T-helper 2 cell (primary cell): ENCODE data around the gene TNFAIP2.

Experiments used
- DNase-seq, 5 experiments: peaks; one replicate each; pipeline versions ENCODE4 v3.0.0 to v3.0.0-alpha.2; 2012 to 2022
- total RNA-seq, 2 donors: gene quantifications; one replicate each; lab custom pipeline; 2026; lab: John Stamatoyannopoulos, UW

Gene TNFAIP2, protein sequence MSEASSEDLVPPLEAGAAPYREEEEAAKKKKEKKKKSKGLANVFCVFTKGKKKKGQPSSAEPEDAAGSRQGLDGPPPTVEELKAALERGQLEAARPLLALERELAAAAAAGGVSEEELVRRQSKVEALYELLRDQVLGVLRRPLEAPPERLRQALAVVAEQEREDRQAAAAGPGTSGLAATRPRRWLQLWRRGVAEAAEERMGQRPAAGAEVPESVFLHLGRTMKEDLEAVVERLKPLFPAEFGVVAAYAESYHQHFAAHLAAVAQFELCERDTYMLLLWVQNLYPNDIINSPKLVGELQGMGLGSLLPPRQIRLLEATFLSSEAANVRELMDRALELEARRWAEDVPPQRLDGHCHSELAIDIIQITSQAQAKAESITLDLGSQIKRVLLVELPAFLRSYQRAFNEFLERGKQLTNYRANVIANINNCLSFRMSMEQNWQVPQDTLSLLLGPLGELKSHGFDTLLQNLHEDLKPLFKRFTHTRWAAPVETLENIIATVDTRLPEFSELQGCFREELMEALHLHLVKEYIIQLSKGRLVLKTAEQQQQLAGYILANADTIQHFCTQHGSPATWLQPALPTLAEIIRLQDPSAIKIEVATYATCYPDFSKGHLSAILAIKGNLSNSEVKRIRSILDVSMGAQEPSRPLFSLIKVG
- total RNA-seq = 0.13 to 0.62 reads per million in 2 donors

DNA sequence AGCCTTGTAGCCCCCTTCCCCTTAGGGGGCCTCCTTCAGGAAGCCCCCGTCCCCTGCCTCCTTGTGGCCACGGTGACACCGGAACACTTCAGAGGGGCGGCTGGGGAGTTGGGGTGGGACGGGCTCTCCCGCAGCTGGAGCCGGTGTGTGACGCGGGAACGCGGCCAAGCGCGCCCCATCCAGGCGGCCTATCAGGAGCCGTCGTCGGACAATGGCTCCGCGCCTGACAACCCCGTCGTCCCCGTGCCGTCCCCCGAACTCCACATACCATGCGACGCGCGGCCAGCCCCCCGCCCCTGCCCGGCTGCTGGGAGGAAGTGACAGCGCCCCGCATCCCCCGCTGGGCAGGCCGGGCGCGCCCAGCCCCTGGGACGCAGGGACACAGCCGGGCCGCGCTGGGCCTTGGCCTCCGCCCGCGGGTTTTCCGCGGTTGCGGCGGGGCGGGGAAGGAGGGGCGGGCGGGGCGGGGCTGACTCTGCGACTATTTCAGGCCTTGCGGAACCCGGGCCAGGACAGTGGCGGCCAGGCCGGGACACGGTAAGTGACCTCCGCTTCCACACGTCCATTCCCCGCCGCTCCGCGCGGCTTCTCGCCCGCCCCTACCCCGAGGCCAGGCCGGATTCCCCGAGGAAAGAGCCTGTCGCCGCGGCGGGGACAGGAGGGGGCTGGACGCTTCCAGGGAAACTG, at the start of gene TNFAIP2:
Gene TNFAIP2 (plus strand): TSS at position 515 of the 687 bp plus-strand sequence. CDS start 2,997 bp downstream, outside the sequence.
- no peak for DNase-seq

DNA sequence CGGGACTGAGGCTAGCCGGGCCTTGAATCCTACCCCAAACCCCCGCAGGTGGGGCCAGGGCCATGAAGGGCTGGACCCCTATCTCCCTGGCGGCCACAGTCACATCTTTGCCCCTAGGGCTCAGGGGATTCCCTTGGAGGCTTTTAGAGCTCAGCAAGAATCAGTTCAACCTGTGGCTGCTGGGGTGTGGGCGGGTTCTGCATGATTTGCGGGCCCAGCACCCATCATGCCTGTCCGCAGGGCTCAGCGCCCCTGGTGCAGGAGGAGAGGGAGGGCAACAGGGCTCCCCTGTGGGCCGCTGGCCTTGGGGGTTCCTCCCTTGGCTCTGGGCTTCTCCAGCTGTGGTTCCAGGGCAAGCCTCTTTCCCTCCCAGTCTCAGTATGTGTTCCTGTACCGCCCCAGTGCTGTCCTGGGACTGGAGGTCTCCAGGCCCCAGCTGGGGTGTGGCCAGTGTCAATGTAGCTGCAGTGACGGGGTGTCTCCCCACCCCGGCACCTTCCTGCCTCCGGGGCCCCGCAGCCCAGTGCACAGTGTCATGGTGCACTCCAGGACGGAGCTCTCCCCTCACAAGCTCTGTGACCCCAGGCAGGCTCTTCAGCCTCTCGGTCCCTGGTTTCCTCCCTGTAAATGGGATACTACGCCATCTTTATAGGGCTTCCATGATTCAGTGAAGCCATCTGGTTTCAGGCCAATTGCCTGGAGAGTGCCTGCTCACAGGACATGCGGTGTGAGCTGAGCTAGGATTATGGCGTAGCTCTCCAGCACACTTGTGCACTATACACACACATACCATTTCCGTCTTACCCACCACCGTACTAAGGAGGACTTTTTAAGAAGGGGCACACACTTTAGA, 49.2 kb upstream of the TNFAIP2 start:
- DNase-seq = no peak

DNA sequence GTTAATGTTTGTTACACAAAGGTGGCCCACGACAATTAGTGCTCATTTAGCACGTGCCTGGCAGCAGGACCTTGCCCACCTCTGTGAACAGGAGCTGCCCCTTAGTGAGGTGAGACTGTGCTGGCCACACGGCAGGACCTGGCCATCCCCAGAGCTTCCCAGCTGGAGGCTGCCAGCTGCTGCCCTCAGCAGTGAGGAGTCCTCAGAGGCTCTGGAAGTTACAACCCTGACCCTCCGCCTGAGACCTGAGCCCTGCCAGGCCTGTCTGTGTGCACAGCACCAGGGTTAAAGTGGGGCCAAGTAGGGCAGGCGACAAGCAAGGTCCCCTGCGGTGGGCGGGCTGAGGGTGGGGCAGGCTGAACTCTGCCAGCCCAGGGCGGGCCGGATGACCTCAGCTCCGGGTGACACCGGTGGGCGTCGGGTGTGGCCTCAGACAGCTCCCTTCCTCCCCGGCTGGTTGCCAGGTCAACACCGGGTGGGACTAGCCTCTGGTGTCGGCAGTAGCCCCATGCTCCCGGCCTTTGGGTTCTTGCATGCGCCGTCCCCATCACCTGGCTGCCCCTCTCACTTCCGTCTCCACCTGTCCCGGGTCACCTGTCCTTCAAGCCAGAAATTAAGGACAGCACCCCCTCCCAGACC, 48.4 kb upstream of the TNFAIP2 start:
- peak in 1 of 5 experiments; percentile 27 for DNase-seq

DNA sequence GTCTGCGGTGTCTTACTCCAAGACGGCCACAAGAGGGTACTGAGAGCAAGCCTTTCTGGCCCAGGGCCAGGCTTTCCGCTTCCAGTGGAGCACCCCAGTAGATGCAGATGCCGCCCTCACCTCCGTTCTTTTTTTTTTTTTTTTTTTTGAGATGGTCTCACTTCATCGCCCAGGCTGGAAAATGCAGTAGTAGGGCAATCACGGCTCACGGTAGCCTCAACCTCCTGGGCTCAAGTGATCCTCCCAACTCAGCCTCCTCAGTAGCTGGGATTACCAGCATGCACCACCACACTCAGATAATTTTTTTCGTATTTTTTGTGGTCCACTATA, 44.9 kb upstream of the TNFAIP2 start:
- DNase-seq = peak; percentile 51 to 83 (median 61)

DNA sequence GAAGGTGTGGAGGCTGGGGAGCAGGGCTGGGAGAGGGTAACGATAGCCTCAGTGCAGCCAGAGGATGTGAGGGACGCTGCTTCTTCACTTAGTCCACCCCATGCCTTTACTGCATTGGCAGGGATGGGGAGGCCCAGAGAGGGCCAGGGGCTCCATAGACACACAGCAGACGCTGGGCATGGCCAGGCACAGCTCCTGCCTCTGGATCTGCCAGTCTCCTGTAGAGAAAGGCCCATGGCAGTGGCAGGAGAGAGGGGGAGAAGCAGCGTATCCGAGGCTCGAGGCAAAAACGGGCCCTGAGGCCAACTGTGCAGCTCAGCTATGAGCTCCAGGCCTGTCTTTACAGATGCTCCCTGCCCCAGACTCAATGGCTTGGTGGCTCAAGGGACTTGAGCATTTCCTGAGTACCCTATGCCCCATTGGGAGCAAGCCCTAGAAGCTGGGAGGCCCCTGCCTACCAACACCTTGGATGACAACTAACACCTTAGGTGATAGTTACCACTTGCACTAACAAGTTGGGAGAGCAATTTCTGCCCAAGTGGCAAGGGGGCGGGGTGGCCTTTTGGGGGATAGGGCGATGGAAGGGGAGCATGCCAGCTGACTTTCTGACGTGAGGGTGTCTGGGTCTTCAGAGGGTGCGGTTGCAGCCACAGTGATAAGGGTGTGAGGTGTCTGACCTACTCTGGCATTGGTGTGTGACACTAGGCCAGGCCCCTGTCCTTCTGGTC, 44.2 kb upstream of the TNFAIP2 start:
- DNase-seq = peak in 1 of 5 experiments; percentile 19

DNA sequence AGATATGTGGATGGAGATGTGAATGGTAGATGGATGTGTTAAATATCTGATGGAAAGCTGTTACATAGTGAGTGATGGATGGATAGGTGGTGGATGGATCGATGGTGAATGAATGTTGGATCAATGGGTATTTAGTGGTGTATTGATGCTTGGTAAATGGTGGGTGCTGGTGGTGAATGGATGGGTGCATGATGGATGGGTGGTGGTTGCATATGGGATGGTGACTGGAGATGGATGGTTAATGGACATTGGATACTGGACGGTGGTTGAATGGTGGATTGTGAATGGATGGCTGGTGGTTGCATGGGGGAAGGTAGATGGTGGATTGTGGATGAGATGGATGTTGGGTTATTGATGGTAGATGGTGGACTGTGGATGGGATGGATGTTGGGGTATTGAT, 41.3 kb upstream of the TNFAIP2 start:
- DNase-seq = no peak

DNA sequence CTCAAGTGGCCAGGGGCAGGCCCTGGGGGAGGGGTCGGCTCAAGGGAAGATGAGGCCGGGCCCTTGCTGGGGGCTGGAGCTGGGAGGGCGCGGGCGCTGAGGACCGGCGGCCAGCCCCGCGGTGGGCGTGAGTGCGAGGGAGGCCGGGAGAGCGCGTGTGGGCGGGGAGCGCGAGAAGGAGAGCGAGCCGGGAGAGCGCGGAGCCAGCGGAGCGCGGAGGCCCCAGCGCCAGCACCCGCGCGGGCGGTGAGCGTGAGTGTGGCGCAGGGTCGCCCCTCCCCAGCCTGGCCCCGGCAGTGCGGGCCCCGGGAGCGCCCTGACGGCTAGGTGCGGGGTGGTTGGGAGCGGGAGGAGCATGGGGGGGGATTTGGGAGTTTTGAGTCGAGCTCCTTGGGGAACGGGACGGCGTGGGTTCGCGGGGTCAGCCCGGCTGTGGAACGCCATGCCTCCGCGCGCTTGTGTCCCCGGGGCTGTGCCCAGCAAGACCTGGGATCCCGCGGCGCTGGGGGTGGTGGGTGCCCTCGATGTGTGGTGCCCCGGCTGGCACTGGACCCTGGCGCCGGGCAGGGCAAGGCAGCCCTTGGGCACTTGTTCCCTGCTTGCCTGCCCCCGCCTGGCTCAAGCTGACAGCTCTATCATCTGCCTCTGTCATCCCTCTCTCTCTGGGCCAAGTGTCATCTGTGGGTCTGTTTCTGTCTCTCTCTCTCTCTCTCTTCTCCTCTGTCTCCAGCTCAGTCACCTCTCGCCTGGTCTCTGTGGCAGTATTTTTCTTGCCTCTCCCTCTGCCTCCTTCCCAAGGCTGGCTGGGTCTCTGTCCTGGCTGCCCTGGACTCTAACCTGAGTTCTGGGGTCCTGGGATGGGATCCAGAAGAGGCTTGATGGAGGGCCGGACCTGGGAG, 39.0 kb upstream of the TNFAIP2 start, which contains the start of gene LBHD2:
Gene LBHD2 (plus strand): TSS at position 190 of the 899 bp plus-strand sequence. CDS start 1,803 bp downstream, outside the sequence.
- DNase-seq = no peak

DNA sequence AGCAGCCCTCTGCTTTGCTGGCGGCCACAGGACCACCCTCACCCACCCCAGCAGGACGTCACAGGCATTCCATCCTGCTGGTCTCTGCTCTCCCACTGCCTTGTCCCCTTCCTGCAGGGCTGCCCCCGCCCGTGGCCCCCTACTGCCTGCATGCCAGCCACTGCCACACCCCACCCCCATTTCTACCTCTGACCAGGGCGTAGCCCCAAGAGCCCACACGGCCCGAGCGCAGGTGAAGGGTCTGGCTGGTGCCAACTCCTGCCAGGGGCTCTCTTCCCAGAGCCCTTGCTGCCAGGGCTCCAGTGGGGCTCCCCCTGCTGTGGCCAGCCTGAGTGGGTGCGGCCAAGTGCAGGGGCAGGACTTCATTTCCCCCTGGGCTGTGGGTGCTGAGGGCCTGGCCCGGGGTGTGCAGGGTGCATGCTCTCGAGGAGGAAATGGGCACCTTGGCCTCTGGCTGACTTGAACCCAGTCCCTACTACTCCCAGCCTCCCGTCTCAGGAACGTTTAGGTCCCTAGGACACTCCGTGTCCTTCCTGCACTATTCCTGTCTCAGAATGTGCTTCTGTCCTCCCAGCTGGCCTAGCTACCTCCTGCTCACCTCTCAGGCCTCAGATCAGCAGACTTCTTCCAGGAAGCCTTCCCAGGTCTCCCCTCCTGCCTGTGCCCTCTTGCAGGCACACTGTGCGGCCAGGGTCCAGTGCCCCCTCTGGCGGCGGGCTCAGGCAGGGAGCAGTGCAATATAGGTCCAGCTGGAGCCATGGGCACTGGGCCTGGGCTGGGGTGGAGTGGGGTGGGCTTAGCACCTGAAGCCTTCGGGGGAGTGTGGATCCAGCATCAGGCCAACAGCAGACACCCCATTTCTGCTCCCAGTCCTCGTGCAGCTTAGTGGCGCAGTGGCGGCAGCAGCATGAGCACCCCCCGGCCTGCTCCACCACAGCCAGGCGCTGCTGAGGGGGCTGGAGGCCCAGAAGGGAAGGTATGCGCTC, 37.9 kb upstream of the TNFAIP2 start:
- DNase-seq = no peak

DNA sequence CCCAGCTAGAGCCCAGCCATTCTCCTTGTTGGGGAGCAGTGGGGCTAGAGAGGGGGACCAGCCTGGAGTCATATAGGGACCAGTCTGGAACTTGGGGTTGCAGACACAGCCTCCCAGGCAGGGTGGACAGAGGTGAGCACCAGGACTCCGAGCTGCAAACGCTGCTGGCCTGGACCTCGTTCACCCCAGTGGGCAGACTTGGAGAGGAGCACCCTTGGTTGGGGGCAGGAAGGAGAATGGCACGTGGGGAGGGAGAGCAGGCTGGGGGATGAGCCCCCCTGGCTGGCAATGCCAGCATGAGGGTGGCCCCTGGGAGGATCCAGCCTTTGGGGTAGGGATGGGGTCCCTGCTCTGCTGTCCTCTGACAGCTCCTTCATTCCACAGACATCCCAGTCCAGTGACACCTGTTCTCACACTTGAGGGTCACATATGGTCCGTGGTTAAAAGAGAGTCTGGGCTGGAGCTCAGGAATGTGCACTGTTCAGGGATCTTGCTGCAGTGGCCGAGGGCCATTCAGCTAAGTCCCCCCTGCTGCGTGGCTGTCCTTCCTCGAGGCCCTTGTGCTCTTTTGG, 36.4 kb upstream of the TNFAIP2 start:
- DNase-seq = peak in 1 of 5 experiments; percentile 5

DNA sequence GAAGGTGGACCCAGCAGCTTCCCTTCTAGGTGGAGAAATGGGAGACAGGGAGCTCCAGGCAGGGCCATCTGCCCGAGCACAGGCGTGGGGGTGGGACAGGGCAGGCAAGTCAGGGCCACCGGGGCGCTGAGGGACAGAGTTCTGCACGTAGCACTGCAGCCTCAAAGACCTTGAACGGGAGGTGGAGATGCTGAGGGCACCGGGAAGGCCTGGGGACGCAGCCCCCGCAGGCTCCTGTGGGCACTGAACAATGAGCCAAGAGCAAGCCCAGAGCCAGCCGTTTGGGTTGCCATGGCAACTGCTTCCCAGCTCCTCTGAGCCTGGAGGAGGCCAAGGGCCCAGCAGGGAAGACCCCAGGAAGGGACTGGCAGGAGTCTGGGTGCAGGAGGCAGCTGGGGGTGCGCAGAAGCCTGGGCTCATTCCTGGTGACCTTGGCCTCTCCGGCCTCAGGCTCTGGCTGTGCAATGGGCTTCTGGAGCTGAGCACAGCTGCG, 35.9 kb upstream of the TNFAIP2 start:
- no peak for DNase-seq

DNA sequence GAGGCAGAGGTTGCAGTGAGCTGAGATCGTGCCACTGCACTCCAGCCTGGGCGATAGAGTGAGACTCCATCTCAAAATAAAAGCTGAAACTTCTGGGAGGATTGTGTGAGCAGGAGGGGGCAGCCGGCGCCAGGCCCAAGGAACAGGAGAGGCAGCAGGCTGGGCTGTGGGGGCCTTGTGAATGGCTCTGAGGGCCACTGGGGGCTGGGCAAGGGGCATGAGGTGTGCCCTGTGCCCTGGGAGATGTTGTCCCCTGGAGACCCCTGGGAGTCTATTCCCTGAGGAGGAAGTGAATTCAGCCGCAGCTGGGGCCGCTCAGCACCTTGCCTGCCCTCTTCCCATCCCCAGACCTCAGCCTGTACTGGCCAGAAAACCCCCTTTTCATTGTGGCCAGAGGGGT, 34.3 kb upstream of the TNFAIP2 start:
- no peak for DNase-seq

DNA sequence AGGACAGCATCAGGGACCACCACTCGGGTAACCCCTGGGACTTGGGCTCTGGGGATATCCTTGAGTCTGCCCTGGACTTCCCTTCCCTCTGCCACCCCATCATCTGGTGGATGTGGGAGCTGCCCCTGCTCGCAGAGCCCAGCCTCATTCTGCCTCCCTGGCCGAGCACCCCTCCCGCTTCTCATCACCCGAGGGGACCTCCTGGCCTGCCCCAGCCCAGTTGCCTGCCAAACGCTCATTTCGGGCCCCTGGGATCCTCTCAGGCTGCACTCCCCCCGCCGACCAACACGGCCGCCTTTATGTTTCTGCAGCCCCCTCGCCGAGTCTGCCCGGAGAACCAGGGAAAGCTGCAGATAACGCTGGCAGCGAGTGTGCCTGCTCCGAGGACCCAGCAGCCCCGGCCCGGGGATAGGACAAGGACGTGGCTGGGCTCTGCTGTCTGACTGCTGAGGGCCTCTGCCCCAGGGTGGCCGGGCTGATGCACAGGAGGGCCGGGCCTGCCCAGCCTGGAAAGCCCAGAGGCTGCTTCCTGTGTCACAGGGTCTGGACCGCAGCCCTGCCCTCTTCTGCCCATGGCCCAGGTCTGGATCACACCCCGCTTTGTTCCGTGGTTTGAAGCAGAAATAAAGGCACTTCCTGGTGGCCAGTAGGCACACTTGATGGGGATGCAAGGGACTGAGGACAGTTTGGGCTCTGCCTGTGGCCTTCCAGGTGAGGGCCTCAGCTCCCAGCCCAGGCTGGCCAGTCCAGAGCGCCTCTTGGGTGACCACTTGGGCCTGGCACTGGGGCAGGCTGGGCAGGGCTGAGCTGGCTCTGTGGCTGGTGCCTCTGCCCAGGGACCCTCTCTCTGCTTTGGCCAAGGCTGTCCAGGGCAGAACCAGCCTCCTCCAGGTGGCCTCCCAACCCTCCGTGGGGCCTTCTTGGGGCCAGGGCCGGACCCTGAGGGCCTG, 33.6 kb upstream of the TNFAIP2 start:
- DNase-seq = no peak

DNA sequence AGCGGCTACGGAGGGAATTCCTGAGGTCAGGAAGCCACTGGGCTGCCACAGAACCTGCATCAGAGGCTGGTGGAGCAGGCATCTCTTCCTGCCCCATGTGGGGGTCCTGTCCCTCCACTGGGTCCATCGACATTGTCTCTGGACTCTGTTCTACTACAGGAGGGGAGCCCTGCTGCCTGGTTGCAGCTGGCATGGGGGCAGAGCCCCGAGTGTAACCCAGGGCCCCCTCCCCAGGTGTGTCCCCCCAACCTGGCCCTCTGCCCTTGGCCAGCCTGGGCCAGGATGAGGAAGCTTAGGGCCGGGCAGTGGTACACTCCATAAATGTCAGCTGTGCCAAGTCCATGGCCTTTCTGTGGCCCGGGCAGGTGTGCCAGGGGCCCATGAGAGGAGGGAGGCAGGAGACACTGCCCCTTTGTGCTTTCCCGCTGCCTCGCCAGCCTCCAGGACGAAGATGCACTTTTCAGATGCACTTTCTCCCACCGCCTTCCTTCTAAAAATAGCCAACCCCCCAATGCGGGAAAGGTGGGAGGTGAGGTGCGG, 32.7 kb upstream of the TNFAIP2 start:
- DNase-seq = peak in 1 of 5 experiments; percentile 20

DNA sequence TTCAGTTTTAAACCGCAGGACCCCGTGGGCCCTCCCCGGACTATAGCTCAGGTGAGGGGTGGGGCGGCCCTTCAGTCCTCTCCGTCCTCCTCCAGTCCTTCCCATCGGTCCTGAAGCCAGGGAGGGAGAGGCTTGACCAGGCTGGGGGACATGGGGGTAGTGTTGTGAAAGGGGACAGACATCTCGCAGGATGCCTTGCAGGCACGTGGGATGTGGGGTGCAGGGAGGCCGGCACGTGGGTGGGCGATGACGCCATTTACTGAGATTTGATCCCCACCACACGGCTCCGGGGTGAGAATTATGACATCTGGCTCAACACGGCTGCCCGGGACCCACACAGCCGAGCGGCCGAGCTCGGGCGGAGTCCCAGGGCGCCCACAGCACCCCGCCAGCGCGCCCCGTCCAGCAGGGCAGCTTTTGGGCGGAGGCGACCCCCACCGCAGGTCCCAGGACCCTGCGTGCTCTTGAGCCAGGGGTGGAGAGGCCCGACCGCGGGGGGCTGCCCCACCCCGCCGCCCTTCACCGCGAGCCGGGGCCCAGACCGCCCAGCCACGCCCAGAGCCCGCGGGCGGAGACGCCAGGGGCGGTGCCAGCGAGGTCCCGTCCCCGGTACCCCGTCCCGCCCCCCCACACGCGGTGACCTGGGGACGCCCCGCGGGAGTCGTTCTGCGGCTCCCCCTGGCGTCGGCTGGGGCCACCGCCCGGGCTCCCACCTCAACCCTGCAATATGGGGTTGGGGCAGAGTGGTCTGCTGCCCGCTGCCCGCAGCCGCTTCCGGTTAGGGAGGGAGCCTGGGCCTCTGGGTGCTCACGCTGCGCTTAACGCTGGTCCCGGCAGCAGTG, 32.0 kb upstream of the TNFAIP2 start:
- DNase-seq = peak; percentile 62 to 76 (median 68)

DNA sequence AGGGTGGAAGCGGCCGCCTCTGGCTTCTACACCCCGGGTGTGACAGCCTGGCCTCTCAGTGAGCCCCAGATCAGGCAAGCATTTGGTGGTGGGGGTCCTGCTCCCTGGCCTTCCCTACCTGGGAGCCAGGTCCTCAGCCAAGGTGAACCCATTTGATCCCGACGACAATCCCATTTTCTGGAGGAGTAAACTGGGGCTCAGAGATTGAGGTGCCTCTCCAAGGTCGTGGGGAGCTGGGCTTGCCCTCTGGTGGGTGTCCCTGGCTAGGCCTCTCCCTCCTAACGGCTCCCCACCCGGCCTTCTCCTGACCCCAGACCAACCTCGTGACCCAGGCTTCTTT, 31.4 kb upstream of the TNFAIP2 start:
- no peak for DNase-seq

DNA sequence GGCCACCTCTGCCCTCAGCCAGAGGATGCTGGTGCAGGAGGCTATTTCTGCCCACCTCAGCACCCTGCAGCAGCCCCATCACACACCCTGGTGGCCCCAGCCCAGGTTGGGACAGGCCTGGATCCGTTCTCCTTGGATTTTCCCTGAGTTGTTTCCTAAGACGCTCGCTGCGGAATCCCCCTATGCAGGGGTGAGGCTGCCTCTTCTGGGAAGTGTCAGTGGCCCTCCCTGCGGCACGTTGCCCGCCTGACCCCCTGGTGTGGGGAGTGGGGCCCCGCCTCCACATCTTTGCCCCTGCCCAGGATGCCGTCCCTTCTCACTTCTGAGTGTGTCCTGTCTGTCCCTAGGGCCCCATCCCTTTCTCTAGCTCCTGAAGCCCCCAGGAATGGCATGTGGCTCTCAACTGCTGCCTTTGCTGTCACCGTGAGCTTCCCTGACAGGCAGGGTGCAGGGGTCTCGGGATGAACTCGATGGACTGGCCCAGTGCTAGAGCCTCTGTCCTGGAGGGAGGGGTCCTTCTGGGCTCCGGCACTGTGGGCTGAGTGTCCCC, 29.3 kb upstream of the TNFAIP2 start:
- no peak for DNase-seq
